Measurements from ENCODE around the gene CHST11. TPM values are rescaled to one million over a fixed set of nuclear protein-coding genes. Genes with fewer than 3 reads are reported as not detected.
A peak's percentile ranks its signal among the peaks of the same experiment; 100 is the strongest.

Gene CHST11
- total RNA-seq, 1 experiment from 2014 or later: 6.7 TPM

- H3K23me2 ChIP-seq (ENCODE audit: insufficient read length, low read depth, low read length, poor library complexity, severe bottlenecking): no peaks in the 10 kb centered on the region
- TF ChIP-seq CTCF (conservative IDR thresholded peaks at IDR 0.05): no peak
- no peak overlapping the region for H4K8ac ChIP-seq (replicated peaks; ENCODE audit: insufficient read length, low read depth, low read length)
- H3T11ph ChIP-seq (ENCODE audit: low read length): no peak overlapping the region
- Mint-ChIP-seq H3K4me3 (no peak overlapping the region), H3K27me3 (ENCODE audit: low read depth) (peaks cover 21% of the 10 kb centered on the region), H3K27ac (peak overlapping the region in 1 of 3 experiments; percentile 42; a peak in 1 of 7 replicates), H3K36me3 (ENCODE audit: insufficient read depth in 1 of 3, low read depth in 3 of 3) (no peaks in the 10 kb centered on the region), H3K4me1 (peaks cover 14% of the 10 kb centered on the region in 2 experiments), H3K9me3 (no peaks in the 10 kb centered on the region; a peak in 1 of 5 replicates)
- H3K4me2 ChIP-seq (ENCODE audit: insufficient read depth, insufficient read length, low read length): no peak overlapping the region
- H4K5ac ChIP-seq (ENCODE audit: insufficient read length, low read depth, low read length): no peak overlapping the region
- H3K56ac ChIP-seq (ENCODE audit: insufficient read length, low read depth, low read length): no peak overlapping the region
- no peaks in the 10 kb centered on the region for H4K20me1 ChIP-seq (ENCODE audit: control insufficient read depth, insufficient read depth, insufficient read length)
- H3K4ac ChIP-seq (ENCODE audit: low read depth, low read length): no peak overlapping the region
- no peak overlapping the region for H3K27ac ChIP-seq (ENCODE audit: insufficient read length, low read depth, low read length)
- no peak overlapping the region for H3K23ac ChIP-seq (ENCODE audit: insufficient read length, low read depth, low read length)
- no peak overlapping the region for H3K14ac ChIP-seq (ENCODE audit: insufficient read depth, low read length)
- no peak overlapping the region for H3K18ac ChIP-seq (ENCODE audit: insufficient read length, low read depth, low read length)
- H2BK120ac ChIP-seq (ENCODE audit: low read depth, low read length, poor library complexity, severe bottlenecking): no peak overlapping the region
- H3K27me3 ChIP-seq (ENCODE audit: insufficient read depth, low read length): no peaks in the 10 kb centered on the region
- no peak for DNase-seq
- whole genome bisulfite sequencing (ENCODE audit: extremely low coverage, insufficient read length, low lambda C conversion rate): no CpG with 5 or more reads among the region's 1 CpG
- no peaks in the 10 kb centered on the region for H3K79me2 ChIP-seq (ENCODE audit: insufficient read depth, low read length)
- H2AFZ ChIP-seq (ENCODE audit: low read length): no peak overlapping the region
- no peak overlapping the region for H3K9ac ChIP-seq (ENCODE audit: extremely low read depth, insufficient read length, low read length)
- H2BK12ac ChIP-seq (ENCODE audit: insufficient read length, low read depth, low read length): no peak overlapping the region
- no peak overlapping the region for H4K91ac ChIP-seq (ENCODE audit: insufficient read length, low read depth, low read length)
- no peaks in the 10 kb centered on the region for H3K9me3 ChIP-seq (ENCODE audit: control insufficient read depth, low read depth, low read length)
- no peak overlapping the region for H2AK5ac ChIP-seq (ENCODE audit: insufficient read length, low read length)
- no peak overlapping the region for H2BK5ac ChIP-seq (ENCODE audit: insufficient read length, low read length)
- no peak overlapping the region for H2BK20ac ChIP-seq (ENCODE audit: low read depth, low read length, poor library complexity, severe bottlenecking)
- H2BK15ac ChIP-seq (ENCODE audit: low read depth, low read length): no peak overlapping the region
- no peaks in the 10 kb centered on the region for H3K79me1 ChIP-seq (ENCODE audit: insufficient read depth, low read depth, low read length, poor library complexity, severe bottlenecking)
- peaks cover 3% of the 10 kb centered on the region; the same call in 1 of the 2 replicates for H3K4me1 ChIP-seq (ENCODE audit: insufficient read depth, low read length)
These were observed 8.3 kb upstream of the CHST11 start for GRCh38 chr12:104448451-104448850.
